Activated T-helper 1 cell treated with anti-CD3 and anti-CD28 coated beads, Interleukin-2, amount 50 U/mL, for 16 hours (primary cell): ENCODE results near the gene SEMA3E.
"Not testable (repeated sequence)": the region's sequence is repeated elsewhere in the genome, so short reads cannot be mapped to it uniquely, and the experiment has no call there.

Experiments used
- DNase-seq, 2 donors: peaks; one replicate each; pipeline ENCODE4 v3.0.0-alpha.2; 2020; ENCODE audit warnings: low read depth in 1 of 2, low spot score in 1 of 2

SEMA3E gene

DNA sequence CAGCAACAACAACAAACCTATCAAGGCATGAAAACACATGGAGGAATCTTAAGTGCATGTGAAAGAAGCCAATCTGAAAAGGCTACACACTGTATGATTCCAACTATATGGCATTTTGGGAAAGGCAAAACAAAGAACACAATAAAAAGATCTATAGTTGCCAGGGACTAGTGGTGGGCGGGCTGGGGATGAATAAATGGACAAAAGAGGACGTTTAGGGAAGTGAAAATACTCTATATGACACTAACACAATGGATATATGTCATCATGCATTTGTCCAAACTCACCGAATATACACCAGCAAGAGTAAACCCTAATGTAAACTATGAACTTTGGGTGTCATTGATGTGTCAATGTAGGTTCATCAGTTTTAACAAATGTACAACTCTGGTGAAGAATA lies 89.1 kb downstream of the SEMA3E start:
- DNase-seq: no peak

DNA sequence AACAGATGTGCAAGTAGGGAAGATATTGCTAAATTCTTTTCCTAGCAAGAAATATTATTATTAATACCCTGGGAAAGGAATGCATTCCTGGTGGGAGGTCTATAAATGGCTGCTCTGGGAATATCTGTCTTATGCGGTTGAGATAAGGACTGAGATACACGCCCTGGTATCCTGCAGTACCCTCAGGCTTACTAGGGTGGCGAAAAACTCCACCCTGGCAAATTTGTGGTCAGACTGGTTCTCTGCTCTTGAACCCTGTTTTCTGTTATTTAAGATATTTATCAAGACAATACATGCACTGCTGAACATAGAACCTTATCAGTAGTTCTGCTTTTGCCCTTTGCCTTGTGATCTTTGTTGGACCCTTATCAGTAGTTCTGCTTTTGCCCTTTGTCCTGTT lies 96.4 kb downstream of the SEMA3E start:
- DNase-seq: not testable (repeated sequence)

GRCh38 chr7:83550100-83550499 lies 98.8 kb downstream of the SEMA3E start:
- no peak for DNase-seq

- DNase-seq: no peak
These were observed 100.7 kb downstream of the SEMA3E start for GRCh38 chr7:83548250-83548649.

DNA sequence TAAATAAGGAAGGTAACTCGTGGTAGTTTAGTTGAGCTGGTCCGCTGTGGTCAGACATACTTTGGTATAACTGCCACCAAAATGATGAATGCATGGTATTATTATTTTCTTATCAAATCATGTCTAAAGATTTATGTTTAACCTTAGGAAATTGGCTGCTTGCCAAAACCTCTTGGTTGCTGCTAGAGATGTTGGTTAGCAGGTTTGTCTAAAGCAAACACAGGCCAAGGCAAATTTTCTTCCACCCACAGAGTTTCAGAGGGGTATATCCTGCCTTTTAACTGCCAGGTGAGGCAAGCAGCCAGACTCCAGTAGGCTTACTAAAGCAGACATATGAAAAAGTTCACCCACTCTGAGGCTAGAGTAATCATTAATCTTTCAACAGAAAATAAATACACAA lies 101.4 kb downstream of the SEMA3E start:
- DNase-seq: no peak

- DNase-seq: no peak
These were observed 102.4 kb downstream of the SEMA3E start for GRCh38 chr7:83546586-83546985.

DNA sequence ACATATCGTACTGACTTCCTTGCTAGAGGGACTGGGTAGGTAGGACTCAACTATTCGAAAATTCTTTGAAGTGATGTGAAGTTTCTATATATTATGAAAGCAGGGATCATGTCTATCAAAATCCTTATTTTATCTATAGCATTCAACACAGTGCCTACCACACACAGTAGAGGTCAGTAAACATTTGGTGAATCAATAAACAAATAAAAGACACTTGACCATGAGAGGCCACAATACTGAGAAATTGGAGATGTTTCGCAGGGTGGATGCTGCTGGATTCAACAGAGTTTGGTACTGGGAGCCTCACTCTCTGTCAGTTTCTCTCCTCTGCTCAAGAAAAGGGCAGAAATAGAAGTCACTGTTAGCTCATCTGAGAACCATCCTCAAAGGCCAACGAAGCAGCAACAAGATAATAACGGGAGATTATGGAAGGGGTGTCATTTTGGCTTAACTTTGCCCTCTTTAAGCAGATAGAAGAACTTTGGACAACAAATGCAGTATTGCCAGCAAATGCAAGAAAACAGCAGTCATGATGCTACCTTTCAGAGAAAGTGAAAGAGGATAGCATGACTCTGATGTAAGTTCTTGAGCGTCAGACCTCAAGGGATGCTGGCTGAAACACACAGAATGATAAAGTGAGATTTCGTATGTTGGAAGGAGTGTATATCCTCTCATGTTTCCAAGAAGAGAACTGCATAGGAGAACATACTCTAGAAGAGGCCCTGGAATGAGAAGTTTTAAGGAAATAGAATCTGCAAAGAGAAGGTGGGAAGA lies 107.6 kb downstream of the SEMA3E start:
- no peak for DNase-seq

DNA sequence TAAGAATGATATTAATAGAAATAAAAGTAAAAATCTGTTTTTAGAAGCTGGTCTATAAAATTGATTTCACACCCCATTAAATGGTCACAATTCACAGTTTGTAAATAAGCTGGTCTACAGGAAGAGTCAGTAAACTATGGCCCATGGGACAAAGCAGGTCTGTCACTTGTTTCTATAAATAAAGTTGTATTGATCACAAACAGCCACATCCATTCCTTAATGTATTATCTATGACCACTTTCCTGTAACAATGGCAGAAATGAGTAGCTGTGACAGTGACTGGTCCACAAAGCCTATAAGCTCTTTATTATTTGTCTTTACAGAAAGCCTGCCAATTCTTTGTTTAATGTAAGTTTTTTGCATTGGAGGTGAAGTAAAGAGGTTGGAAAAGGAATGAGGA lies 114.5 kb downstream of the SEMA3E start:
- no peak for DNase-seq

GRCh38 chr7:83532219-83532618 lies 116.7 kb downstream of the SEMA3E start:
- DNase-seq: no peak

GRCh38 chr7:83531766-83532165 lies 117.2 kb downstream of the SEMA3E start:
- DNase-seq: no peak

- DNase-seq: no peak
These were observed 120.0 kb downstream of the SEMA3E start for GRCh38 chr7:83528925-83529423.

GRCh38 chr7:83524277-83525075 lies 124.5 kb downstream of the SEMA3E start:
- no peak for DNase-seq

GRCh38 chr7:83520726-83521125 lies 128.2 kb downstream of the SEMA3E start:
- no peak for DNase-seq

GRCh38 chr7:83519240-83519639 lies 129.7 kb downstream of the SEMA3E start:
- no peak for DNase-seq

DNA sequence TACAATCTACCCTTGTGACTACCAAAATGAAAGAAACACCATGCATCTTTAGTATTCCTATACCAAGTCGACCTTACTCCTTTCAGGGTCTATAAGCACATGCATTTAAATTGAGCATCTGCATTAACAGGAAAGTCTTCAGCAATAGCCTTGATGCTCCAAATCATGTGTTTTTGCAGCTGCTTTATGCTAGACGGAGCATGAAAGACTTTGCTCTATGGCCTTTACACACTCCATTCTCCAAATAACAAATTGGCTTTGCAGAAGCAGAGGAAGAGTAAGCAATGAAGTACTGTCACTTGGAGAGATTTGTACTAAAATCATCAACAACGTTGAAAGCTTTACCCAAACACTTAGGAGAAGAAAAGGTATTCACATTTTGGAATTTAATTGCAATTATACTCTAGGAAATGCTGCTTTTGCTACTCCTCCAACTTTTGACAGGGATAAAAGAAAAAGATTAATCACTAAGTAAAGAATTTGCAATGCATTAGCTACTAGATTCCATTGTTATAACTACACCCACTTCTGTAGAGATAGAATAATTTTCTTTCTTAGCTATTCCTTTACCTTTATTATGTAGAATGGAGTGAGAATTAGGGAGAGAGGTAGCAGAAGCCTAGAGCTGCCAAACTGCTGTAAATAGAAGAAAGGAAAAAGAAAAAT lies 131.8 kb downstream of the SEMA3E start:
- no peak for DNase-seq

GRCh38 chr7:83514977-83515376 lies 134.0 kb downstream of the SEMA3E start:
- no peak for DNase-seq

DNA sequence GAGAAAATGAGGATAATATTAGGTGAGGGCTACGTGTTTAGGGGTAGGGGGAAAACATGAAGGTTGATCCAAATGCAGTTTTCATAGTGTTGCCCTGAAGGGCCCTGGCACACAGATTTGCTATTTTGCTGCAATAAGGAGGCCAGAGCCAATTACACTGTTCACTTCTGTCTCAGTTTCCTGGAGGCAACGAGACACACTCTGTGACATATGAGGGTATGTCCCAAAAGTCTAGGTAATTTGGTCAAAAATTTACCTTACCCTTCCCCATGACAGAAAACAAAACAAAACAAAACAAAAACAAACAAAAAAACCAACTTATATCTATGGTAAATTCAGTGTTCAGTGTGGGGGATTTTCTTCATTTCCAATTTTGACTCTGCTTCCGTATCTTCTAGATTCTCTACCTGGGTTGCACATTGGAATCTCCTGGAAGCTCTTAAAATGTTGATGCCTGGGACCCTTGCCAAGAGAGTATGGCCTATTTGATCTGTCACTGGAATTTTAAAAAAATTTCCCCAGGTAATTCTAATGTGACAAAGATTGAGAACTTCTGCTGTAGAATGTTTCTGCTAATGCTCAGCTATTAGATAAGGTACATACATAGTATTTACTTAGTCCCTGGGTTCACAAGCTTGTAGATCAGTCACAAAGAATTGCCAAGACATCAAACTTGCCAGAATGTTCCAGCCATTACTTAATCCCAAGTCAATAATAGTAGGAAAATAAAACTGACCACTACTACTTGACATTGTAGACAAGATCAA lies 139.5 kb downstream of the SEMA3E start:
- no peak for DNase-seq

DNA sequence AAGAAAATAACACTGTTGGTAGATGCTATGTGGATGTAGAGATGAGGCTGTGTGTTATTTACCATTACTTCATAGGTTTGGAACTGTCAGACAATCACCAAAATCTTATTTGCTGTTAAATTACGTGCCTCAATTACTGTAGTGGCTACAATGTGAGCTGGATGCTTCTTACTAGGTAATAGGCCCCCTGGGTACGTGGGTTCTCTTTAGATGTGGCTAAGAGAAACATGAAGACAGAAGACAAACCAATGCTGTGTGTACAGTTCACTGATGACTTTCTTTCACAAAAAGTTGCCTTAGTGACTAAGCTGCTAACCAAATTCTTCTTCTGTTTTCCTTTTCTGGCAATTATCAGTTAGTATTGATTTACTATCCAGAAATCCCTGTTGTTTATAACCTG lies 144.6 kb downstream of the SEMA3E start:
- DNase-seq: no peak

DNA sequence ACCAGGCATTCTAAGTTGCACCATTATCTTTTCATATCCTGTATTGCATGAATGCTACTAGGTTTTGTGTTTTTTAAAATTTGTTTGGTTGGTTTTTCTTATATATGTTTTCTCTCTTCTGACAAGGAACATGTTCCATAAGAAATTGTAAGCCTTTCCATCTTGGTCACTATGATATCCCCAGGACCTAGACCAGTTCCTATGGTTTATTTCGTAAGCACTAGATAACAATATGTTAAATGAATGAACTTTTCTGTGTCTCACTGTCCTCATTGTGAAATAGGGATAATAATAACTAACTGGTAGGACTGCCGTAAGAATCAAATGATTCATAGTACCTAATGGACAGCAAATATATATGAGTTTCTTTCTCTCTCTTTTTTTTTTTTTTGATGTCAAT lies 146.3 kb downstream of the SEMA3E start:
- no peak for DNase-seq

GRCh38 chr7:83494683-83495082 lies 154.3 kb downstream of the SEMA3E start:
- no peak for DNase-seq

GRCh38 chr7:83492802-83493201 lies 156.1 kb downstream of the SEMA3E start:
- no peak for DNase-seq
